ENCODE measurements around the gene TAGLN2.
"Not testable (repeated sequence)": the region's sequence is repeated elsewhere in the genome, so short reads cannot be mapped to it uniquely, and the experiment has no call there.

Gene TAGLN2

DNA sequence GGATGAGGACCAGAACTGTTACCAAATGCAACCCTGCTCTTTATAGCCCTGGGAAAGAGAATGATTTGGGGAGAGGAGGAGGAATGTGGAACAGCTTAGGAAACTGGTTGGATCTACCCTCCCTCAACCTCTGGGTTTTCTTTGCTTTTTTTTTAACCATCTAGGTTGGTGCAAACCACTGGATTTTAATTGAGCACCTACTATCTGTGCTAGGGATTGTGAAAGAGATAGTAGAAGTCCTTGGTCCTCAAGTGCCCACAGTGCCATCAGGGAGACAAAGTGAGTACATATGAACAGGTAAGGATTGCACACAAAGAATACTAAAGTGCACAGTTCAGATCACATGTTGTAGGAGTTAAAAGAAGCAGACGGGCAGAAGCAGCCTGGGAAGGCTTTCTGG is 4.7 kb downstream of the TAGLN2 start:
- DNase-seq = no peak

DNA sequence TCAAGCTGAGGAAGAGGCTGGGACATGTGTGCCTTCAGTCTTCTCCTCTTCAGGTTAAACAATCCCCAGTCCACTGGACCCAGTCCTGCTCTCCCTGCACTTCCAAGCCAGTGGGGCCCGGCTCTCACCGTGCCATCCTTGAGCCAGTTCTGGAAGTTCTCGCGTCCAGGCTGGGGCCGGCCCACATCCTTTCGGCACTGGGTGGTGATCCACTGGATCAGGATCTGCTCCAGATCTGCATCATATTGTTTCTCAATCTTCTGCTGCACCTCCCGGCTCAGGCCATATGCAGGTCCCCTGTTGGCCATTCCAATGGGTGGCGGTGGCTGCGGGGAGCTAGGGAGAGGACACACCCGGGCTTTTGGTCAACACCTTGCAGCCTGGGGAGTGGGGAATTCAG is 5.1 kb downstream of the TAGLN2 start:
- no peak for DNase-seq

DNA sequence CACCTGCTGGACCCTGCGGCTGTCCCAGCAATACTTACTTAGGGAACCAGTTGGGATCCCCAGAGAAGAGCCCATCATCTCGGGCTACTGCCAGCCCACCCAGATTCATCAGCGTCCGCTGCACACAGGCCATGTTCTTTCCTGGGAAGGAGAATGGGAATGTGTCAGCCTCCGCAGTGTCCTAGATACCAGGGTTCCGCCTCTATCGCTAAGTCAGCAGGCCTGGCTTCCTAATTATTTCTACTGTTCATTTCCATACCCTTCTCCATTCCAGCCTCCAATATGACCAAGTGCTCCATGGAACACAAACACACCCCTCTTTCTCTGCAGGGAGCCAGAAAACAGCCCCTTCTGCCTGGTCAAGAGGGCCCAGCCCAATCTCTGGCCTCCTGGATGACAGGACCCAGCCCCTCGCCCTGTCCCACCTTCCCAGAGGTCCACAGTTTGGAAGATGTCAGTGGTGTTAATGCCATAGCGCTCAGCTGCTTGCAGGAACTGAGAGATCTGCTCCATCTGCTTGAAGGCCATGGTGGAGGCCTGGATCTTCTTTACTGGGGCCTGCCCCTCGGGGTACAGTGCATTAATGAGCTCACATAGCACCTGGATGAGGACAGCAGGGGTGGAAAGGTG is 6.0 kb downstream of the TAGLN2 start:
- no peak for DNase-seq

DNA sequence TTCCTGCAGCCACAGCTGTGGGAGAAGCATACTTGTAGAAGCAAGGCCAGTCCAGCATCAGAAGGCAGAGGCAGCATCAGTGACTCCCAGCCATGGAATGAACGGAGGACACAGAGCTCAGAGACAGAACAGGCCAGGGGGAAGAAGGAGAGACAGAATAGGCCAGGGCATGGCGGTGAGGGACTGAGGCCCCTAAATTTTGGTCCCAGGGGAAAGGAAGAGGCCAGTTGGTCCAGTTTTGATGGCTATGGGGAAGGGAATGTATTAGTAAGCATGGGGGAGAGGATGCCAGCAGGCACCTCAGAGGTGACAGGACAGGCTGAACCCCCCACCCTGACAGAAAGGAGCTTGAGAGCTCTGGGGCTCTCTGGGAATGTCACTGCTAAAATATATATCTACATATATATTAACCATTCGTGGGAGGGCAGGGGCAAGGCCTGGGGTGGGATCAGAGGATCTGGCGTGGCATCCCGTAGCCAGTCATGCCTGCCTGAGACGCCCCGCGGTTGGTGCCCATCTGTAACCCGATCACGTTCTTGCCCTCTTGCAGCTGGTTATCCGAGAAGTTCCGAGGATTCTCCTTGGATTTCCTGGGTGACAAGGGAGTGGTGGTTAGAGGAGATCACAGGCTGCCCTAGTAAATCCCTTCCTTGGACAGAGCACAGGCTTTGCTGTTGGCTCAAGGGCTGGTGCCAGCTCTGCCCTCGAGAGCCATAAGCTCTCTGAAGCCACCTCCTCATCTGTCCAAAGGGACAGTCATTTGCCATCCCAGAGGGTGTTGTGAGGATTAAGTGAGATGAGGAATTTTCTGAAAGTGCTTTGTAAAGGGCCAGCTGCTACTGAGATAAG is 6.7 kb downstream of the TAGLN2 start:
- DNase-seq = no peak

DNA sequence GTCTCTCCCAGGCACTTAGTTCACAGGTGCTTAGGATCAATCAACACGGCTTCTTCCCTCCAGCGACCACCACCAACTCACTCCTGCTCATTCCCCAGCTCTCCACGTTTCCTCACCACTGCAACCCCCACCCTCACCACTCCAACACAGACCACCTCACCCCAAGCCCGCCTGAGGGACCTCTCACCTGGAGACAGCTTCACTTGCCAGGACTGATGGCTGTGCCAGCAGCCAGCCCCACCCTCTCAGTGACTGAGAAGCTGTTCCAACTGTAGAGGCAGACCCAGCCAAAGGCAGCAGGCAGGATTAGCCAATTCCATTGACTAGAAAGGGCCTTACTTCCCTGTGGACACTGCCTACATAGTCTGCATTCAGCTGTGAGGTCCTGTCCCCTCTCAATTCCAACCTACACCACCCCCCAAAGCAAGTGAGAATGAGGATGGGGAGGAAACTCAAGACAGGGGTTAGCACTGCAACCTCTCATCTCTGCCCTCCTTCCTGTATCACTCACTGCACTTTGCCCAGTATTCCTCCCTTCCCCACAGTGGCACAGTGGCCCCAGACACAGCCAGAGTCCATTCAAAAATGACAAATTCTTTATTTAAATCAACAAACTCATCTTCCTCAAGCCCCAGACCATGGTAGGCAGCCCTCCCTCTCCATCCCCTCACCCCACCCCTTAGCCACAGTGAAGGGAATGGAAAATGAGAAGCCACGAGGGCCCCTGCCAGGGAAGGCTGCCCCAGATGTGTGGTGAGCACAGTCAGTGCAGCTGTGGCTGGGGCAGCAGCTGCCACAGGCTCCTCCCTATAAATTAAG is 7.6 kb downstream of the TAGLN2 start:
- no peak for DNase-seq

DNA sequence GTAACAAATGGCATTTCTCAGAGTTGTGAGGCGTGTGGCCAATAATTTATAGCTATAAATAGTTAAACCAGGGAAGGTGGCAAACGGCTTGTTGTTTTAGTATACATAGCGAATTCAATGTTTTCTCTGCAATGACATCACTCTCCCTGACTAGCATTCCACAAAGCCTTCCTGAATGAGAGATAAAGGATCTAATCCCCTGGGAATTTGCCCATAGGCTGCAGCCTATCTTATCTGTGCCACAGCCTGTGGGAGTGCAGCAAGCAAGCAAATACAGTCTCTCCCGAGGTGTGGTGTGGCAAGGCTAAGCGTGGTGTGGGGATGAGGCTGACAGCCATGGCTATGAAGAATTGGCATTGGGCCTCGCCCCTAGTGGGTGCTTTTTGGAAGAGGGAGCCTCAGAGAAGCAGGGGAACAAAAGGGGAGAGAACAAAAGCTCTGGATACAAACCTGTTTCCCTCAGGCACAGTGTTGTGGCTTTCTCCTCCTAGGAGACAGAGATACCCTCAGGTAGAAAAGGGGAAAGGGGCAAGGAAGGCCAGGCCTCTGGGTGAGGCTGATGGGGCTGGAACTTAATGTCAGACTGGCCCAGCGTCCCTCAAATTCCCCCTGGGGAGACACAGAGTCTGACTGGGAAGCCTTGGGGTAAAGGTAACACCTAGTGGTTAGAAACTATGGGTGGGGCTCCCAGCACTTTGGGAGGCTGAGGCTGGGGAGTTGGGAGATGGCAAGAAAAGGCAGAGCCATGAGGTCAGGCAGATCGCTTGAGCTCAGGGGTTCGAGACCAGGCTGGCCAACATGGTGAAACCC is 8.9 kb downstream of the TAGLN2 start:
- DNase-seq = no peak

DNA sequence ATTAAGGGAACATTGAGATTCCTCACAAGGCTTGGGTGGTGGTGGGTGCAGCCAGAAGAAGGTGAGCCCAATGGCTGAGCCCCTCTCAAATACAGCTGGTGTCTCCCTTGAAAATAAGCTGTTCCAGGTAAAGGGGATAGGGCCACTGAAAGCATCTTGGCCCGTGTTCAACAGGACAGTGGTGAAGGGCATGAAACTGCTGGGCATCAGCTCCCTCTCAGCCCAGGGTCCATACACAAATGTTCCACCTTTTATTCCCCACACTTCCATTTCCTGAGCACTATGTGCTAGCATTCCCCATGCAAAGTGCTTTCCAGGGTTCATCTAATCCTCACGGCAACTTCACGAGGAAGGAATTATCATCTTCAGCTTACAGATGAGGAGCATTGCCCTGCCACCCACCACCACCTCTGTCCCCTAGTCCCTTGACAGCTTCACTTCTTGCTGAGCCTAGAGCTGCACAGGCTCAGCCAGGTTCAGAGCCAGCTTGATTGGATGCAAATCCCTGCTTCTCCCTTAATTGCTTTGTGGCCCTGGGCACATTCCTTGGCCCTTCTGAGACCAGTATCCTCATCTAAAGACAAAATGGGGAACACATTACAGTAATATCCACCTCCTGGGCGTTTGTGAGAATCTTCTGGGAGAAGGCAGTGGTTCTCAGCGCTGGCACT is 9.6 kb downstream of the TAGLN2 start:
- DNase-seq = no peak

DNA sequence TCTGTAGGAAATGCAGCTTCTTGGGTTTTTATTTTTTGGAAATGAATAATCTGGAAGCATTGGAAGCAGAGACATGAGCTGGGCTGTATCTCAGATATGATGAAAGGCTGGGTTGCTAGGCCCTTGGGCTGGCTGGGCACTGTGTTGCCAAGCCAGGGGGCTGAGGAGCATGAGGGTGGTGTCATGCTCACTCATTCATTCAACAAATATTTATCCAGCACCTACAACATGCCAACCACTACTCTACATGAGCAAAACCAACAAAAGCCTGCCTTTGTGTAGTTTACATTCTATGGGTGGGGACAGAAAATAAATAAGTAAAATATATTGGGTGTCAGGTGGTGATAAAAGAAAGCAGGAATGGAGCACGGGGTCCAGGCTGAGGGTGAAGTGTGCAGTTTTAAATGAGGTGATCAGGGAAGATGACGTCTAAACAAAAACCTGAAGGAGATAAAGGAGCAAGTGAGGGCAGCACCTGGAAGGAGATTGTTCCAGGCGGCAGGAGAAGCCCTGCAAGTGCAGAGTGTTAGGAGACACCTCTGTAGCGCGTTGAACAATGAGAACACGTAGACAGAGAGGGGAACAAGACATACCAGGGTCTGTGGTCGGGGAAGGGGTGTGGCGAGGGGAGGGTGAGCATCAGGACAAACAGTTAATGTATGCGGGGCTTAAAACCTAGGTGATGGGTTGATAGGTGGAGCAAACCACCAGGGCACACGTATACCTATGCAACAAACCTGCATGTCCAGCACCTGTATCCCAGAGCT is 10.9 kb downstream of the TAGLN2 start:
- DNase-seq = no peak

DNA sequence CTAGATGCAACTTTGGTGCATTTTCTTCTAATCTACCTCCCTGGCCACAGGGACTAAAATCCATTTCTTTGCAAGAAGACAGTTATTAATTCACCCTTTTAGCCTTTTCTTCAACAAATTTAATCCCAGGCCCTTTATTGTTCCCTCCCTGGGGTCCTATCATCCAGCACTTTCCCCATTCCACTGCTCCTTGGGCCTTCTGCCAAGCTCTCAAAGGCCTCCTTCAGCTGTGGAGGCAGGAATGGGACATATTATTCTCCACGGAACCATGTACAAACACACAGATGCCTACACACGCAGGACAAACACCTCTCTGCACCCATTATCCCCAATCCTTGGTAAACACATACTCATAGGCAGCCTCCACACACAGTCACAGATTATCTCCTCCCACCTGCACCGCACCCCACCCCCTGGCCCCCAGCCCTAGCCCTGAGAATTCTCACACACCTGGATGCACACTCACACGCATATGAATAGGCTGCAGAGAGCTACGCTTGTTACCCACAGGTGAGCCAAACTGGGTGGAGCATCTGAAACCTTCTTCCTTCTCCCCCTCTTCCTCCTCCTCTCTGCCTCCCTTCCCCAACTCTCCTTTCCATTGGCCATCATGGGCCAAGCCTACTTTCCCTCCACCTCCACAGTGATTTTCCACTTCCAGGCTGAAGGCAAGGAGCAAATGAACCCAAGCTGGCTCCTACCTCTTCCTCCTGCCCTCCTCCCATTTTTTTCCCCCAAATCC is 11.7 kb downstream of the TAGLN2 start:
- no peak for DNase-seq

DNA sequence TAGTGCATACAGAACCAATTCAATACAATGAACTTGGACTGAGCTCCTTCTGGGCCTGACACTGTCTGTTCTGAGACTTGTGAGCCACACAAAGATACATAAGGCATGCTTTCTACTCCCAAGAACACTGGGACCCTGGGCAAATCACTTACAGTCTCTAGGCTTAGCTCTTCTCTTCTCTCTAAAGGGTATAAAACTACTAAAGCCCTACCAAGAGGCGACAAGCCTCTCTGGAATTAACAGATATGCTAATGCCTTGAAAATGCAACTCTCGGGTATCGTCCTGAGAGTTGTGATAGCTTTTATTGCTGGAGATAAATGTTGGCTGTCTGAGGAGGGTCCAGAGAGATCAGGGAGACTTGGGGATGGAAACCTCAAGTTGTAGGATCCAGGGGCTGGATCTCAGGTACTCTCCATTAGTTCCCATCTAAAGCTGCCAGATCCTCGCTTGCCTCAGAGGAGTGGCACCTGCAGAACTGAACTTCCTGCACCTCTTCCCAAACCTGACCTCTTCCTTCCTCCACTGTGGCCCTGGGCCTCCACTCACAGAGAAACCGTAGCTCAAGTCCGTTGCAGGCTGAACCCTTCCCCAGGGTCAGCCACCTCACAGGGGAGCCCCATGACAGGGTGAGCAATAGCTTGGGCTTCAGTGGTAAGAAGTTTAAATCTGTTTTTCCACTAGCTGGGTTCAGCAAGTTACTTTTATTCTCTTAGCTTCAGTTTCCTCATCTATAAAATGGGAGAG is 13.8 kb downstream of the TAGLN2 start:
- DNase-seq = no peak

DNA sequence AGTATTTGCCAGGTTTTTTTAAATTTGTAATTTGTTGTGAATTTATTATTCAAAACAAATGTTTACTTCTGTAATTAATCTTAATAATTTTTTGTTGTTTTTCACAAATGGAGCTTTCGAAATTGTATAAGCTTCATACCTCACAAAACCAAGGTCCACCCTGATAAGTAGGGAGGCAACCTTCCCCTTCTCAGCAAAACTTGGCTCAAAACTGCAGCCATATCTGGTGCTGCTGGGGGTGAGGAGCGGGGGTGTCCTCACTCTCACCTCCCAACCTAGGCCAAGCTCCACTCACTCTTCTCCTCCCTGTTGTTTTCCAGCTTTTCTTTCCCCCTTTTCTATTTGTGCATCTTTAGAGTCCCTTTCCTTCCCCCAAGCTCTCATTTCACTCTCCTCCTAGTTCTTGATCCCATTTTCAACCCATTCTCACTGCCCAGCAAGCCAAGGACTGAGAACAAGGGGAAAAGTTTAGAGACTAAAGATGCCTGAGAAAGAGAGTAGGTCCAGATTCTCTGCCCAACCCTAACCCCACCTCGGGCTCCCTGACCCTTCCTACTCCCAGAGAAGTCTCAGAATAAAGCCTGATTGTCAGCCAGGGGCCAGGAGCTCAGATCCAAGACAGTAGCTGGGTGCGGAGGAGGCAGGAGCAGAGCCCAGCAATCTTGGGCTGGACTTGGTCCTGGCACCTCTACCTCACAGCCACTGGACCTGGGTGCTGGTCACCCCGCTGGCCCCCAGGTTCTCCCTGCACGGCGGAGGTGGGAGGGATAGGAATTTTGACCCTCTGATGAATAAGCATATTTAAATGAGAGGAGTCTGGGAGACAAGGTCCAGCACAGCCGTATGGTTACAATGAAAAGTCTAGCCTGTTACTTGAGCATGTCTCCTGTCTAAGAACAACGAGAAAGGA is 17.0 kb downstream of the TAGLN2 start:
- no peak for DNase-seq

DNA sequence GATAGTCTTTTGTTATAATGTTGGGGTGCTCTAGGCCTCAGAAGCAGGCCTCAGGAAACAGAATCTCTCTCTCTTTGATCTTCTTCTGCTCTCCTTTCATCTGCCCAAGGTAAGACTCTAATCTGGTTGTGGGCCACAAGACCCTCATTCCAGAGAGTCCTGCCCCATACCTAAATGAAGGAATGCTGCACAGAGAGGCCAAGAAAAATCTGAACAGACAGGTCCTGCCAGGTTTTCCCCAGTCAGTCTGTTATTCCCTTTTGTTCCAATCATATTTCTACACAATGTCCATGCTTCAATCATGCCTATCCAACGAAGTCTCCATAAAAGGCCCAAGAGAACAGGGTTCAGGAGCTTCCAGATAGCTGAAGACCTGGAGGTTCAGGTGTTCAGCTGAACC is 18.3 kb downstream of the TAGLN2 start:
- no peak for DNase-seq

DNA sequence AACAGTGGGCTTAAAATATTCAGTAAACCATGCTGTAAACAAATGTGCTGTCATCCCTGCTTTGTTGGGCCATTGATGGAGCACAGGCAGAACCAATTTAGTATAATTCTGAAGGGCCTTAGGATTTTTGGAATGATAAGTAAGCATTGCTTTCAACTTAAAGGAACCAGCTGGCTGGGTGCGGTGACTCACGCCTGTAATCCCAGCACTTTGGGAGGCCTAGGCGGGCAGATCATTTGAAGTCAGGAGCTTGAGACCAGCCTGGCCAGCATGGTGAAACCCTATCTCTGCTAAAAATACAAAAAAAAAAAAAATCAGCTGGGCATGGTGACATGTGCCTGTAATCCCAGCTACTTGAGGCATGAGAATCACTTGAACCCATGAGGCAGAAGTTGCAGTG is 21.3 kb downstream of the TAGLN2 start:
- DNase-seq = not testable (repeated sequence)

DNA sequence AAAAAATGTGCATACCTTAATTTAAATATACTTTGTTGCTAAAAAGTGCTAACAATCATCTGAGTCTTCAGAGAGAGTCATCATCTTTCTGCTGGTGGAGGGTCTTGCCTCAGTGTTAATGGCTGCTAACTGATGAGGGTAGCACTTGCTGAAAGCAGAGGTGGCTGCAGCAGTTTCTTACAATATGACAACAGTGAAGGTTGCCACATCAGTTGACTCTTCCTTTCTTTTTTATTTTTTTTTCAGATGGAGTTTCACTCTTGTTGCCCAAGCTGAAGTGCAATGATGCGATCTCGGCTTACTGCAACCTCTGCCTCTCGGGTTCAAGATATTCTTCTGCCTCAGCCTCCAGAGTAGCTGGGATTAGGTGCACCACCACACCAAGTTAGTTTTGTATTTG is 22.8 kb downstream of the TAGLN2 start:
- DNase-seq = no peak

DNA sequence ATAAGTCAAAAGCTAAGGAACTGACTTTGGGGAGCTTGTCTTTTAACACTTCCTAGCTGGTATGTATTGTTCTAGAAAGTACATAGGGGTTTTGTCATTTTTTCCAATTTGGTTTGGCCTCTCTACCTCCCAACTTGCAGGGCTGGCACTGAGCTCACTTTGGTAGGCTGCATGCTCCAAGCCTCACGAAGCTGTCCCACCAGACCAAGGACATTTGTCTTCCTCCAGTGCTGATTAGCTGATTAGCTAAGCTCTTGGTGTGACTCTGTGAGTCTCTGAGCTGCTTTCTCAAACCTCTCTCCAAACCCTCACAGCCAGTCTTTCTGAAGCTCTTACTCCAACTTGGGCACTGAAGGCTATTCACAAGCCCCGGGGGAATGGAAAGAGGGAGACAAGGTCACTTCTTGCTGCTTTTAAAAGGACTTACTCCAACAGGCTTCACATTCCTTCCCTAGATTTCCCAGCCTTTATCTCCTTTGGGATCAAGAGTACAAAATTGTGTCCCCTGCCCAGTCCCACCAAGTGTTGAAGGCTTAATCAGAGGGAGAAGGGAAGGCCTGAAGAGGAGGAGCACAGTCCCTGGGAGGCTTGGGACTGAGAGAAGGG is 24.4 kb downstream of the TAGLN2 start:
- no peak for DNase-seq

DNA sequence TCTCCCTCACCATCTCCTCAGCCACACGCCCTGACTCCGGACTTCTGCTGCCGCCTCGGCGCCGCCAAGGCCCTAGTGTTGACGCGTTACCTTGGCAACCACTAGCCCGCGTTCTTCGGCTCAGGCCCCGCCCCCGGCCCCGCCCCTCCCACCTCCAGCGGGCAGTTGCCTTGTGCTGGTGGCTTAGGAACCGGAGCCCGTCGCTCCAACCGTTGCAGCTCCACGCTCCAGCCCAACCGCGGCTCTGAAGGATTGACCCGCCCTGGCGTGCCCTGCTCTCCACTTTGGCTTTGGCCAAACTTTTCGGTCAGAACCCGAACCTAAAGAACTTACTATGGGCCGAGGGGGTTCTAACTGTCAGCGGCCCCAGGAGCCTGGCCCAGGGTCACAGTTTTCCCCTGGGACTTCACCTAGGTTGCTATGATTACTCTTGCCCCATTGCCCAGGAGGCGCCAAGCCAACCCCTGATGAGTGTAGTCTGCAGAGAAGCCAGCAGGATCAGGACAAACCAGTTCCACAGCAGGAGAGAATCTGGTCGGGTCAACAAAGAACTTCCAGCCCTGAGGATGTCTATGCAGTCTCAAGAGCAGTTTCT is 25.1 kb downstream of the TAGLN2 start, which contains the start of gene CFAP45:
Gene CFAP45, minus strand, starts transcription at position 80 of the 595 bp plus-strand sequence. Its CDS starts 67 bp downstream, at position 13.
- no peak for DNase-seq

DNA sequence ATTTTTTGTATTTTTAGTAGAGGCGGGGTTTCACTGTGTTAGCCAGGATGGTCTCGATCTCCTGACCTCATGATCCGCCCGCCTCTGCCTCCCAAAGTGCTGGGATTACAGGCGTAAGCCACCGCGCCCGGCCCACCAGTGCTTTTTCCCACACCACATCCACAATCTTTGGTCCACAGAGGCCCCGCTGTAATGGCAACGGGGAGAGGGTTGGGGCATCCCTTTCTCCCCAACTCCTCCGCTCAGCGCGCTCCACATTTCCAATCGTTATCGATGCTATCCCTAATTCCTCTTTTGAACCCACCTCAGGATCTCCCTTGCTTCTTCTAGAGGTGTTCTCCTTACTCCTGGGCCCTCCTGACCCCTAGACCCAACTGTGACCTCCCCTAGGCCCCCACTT is 25.7 kb downstream of the TAGLN2 start:
- DNase-seq = not testable (repeated sequence)

DNA sequence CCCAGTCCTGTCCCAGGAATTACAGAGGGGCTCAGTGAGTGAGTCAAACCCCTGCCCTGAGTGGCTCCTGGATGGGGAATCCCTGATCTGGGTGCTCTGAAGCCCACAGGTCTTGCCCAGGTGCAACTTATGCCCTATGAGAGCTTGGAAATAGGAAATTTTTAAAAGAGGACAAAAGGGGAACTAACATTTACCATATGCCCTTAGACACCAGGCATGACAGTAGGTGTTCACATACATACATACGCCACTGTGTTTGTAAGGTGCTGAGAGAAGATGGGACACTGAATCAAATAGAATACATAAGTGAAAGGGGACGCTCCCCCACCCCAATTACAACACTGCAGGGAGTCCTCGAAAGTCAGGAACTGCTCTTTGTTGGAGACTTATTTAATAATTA is 26.8 kb downstream of the TAGLN2 start:
- no peak for DNase-seq

All from activated gamma-delta T cell (primary cell).